Kidney (tissue), 14 donors: ENCODE results near the gene HOXB8. TPM values are rescaled to one million over a fixed set of nuclear protein-coding genes. Genes with fewer than 3 reads are reported as not detected.

Source experiments
- DNase-seq, 5 donors: peaks; one replicate each; pipeline ENCODE4 v3.0.0-alpha.2; 2013 to 2020
- FAIRE-seq: peaks from 2 replicates; lab custom pipeline; 2012; peaks lifted over from hg19 to GRCh38; lab: Jason Lieb, UNC
- H3K27ac ChIP-seq, 2 donors: one replicate each; pipeline ENCODE4 v1.7.0; 2013; ENCODE audit warnings: low read depth in 2 of 2, low read length in 2 of 2, inconsistent platforms in 1 of 2
- H3K27me3 ChIP-seq: one replicate; pipeline ENCODE4 v1.7.1; 2013; ENCODE audit warnings: low read length, inconsistent platforms; ENCODE audit not compliant: control insufficient read depth, insufficient read depth
- H3K36me3 ChIP-seq, 3 donors: one replicate each; pipeline versions ENCODE4 v1.7.0 to v1.7.1; 2013; ENCODE audit warnings: low read length in 3 of 3, control low read depth in 1 of 3, inconsistent platforms in 1 of 3; ENCODE audit not compliant: insufficient read depth in 3 of 3, control insufficient read depth in 2 of 3
- H3K4me1 ChIP-seq, 3 donors: one replicate each; pipeline versions ENCODE4 v1.7.0 to v1.7.1; 2013; ENCODE audit warnings: low read length in 3 of 3, inconsistent platforms in 1 of 3, low read depth in 1 of 3; ENCODE audit not compliant: control insufficient read depth in 2 of 3, insufficient read depth in 2 of 3
- H3K4me3 ChIP-seq, 3 donors: one replicate each; pipeline versions ENCODE4 v1.7.0 to v1.8.1; 2013; ENCODE audit warnings: low read length in 3 of 3, control low read depth in 1 of 3, inconsistent platforms in 1 of 3
- H3K9ac ChIP-seq, 3 donors: one replicate each; pipeline versions ENCODE4 v1.7.0 to v1.7.1; 2013; ENCODE audit warnings: low read length in 3 of 3, control low read depth in 1 of 3, inconsistent platforms in 1 of 3
- H3K9me3 ChIP-seq, 3 donors: one replicate each; pipeline versions ENCODE4 v1.7.0 to v1.7.1; 2013; ENCODE audit warnings: low read length in 3 of 3, control low read depth in 1 of 3, inconsistent platforms in 1 of 3; ENCODE audit not compliant: control insufficient read depth in 2 of 3, insufficient read depth in 1 of 3
- intact Hi-C: fragments of 100-400 bp; cut with DNase I; formaldehyde crosslinking; loops from one replicate; pipeline ENCODE4 v1.11.1; 2022
- polyA plus RNA-seq: library from polyadenylated mRNA; stranded (reverse); fragments of 350-450 nt; fragmentation: Illumina TruSeq; extraction: RNeasy Lipid Tissue Mini Kit (QIAGEN cat#74804); gene quantifications from one replicate; pipeline ENCODE4 v1.2.3, GENCODE V29; 2014; ENCODE audit warnings: low read depth, low replicate concordance; ENCODE audit not compliant: insufficient read depth
- total RNA-seq: library from RNA; stranded (reverse); fragmentation: NEBNext Ultra II Directional; extraction: Animal tissue kit (Norgen Biotek cat#: 25700); gene quantifications from one replicate; pipeline ENCODE4 v1.2.1, GENCODE V29; 2021
- TF ChIP-seq, protein P1 (sequence below): IDR thresholded peaks from 3 replicates; pipeline ENCODE4 v1.5.1; 2012; ENCODE audit warnings: mild to moderate bottlenecking, moderate library complexity, borderline replicate concordance; ENCODE audit not compliant: insufficient read depth; ENCODE audit errors: extremely low read depth
- donor health status: control.
- donor health status: control.
- donor health status: control.
- donor health status: control.
- donor health status: control.
- donor health status: DM: yes; HTN: yes; CAD: no.
- donor health status: Normal renal cell carcinoma (clear cell type).

Gene HOXB8
- total and polyA plus RNA-seq, 2 donors from 2014 or later, result 19.3 to 48.7 TPM

DNA sequence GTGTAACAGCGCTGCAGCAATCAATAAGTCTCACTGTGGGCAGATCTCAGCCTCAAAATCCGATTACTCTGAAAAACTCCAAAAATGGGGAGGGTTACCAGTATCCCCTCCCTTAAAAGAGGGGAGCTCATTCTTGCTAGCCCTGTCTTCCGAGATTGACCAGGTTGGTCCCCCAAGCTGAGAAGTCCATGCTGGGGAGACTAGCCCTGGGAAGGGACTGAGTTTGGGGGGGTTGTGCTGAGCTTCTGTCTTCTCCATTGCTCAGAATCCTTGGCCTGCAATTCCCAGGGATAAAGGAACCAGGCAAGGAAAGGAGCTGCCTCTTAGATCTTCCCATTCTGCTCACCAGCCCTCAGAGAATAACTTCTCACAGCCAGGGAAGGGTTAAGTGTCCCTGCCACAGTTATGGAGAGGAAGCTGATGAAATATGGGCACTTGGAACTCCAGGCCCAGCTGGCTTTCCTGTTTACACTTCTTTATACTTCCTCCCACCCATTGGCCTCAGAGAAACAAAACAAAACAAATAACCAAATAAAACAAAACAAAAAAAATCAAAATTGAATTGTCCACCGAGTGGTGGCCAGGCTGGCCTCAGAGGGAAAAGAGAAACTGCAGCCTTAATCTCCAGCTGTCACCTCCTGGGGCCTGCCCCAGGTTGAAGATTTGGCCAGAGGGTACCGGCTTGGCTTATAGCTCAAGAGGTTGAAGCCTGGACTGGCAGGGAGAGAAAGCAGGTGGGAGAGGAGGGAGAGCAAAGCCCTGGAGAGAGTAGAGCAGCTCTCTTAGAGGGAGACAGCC lies 27.6 kb downstream of the HOXB8 start:
- peaks cover 12 to 31% (median 16%) of the 10 kb centered on the region in 3 donors for H3K4me1 ChIP-seq
- peak overlapping the region; percentile 86 to 95 (median 91) for H3K9ac ChIP-seq
- FAIRE-seq (no peak), DNase-seq (peak in 3 of 5 donors; percentile 79 to 95 (median 93))
- H3K27ac ChIP-seq, result peak overlapping the region; percentile 93 to 98
- no peaks in the 10 kb centered on the region for H3K9me3 ChIP-seq
- TF ChIP-seq, protein P1, sequence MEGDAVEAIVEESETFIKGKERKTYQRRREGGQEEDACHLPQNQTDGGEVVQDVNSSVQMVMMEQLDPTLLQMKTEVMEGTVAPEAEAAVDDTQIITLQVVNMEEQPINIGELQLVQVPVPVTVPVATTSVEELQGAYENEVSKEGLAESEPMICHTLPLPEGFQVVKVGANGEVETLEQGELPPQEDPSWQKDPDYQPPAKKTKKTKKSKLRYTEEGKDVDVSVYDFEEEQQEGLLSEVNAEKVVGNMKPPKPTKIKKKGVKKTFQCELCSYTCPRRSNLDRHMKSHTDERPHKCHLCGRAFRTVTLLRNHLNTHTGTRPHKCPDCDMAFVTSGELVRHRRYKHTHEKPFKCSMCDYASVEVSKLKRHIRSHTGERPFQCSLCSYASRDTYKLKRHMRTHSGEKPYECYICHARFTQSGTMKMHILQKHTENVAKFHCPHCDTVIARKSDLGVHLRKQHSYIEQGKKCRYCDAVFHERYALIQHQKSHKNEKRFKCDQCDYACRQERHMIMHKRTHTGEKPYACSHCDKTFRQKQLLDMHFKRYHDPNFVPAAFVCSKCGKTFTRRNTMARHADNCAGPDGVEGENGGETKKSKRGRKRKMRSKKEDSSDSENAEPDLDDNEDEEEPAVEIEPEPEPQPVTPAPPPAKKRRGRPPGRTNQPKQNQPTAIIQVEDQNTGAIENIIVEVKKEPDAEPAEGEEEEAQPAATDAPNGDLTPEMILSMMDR, result no peak
- H3K27me3 ChIP-seq, result no peaks in the 10 kb centered on the region
- intact Hi-C loops, result no loop called here
- peak overlapping the region; percentile 87 to 93 (median 88) for H3K4me3 ChIP-seq
- H3K36me3 ChIP-seq, result peaks cover 0 to 5% (median 0%) of the 10 kb centered on the region in 3 donors

DNA sequence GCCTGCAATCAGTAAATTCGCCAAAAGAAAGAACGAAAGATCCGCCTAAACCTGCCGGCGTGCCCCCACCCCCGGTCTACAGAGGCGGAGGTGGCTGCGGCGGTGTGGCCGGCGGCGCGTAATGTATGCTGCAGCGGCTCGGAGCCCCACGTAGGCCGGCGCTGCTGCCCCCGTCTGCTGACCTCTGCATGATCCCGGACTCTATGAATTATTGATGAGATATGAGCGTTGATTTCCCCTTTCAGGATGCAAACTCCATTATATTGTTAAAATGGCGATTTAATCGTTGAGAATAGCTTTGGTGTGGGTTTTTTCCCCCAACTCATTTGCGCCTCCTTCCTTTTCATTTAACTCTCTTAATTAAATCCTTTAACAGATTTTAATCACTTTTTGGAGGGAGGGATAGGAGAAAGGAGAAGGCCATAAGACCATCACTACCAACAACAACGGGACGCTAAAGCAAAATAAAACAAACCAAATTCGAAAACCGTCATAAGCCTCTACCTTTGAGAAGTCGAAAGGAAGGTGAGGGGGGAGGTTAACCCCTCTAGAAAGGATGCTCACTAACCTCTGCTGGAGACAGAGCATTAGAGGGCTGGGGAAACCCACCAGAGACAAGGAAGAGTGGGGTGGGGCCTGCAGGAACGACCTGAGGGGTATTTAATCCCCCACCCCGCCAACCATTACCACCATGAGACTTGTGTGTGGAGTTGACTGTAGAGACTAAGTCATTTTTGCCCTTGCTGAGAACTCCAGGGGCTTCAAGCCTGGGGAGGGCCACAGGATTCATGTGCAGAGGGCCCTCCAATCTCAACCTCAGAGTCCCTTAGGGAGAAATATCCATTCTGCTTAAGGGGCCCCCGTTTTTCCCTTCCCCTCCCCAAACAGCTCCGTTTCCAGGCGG lies 28.5 kb downstream of the HOXB8 start:
- Histone ChIP-seq H3K27ac (peak overlapping the region; percentile 93 to 98), H3K9me3 (no peaks in the 10 kb centered on the region), H3K4me1 (peaks cover 12 to 31% (median 16%) of the 10 kb centered on the region in 3 donors), H3K36me3 (peaks cover 0 to 5% (median 0%) of the 10 kb centered on the region in 3 donors), H3K4me3 (peak overlapping the region; percentile 87 to 93 (median 88)), H3K9ac (peak overlapping the region; percentile 86 to 95 (median 91)), H3K27me3 (no peaks in the 10 kb centered on the region)
- TF ChIP-seq, protein P1, result no peak
- DNase-seq (peak in 1 of 5 donors; percentile 73), FAIRE-seq (no peak)
- intact Hi-C loops, result no loop called here

DNA sequence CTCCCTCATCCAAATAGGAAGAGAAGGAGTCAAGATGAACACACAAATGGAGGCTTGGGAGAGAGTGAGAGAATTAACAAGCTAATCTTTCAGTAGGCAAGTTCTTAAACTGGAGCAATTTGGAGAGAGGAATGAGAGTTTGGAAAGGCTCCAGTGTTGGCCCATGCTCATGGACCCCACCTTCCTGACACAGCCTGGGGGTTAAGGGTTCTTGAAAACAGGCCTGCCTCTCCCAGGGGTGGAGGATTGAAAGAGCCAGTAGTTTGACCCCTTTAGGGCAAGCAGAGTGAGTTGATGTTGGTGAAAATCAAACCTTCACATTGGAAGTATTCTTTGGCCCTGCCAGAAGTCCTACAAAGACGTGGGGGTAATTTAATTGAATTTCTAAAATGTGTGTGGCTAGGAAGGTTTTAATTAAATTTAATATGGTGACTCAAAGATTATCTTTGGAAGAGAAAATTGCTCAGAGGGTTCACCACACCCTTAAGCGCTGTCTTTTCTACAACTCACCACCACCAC lies 30.8 kb downstream of the HOXB8 start:
- Histone ChIP-seq H3K27me3 (no peaks in the 10 kb centered on the region), H3K27ac (peak overlapping the region; percentile 93 to 98), H3K4me3 (peak overlapping the region; percentile 3 to 45 (median 37)), H3K9me3 (no peaks in the 10 kb centered on the region), H3K36me3 (peaks cover 0 to 2% (median 0%) of the 10 kb centered on the region in 3 donors), H3K4me1 (peaks cover 12 to 30% (median 16%) of the 10 kb centered on the region in 3 donors), H3K9ac (peak overlapping the region in 2 of 3 donors; percentile 83 to 91)
- FAIRE-seq (no peak), DNase-seq (no peak)
- intact Hi-C loops, result no loop called here
- TF ChIP-seq, protein P1, result no peak
